NCI-H345 treated with DMSO at 0.1 percent for 48 hours (cell line): ENCODE measurements around the gene NDUFS8.
"Not testable (repeated sequence)": the region's sequence is repeated elsewhere in the genome, so short reads cannot be mapped to it uniquely, and the experiment has no call there.

Experiments used
- DNase-seq: peaks from one replicate; lab custom pipeline; 2025; ENCODE audit not compliant: unreplicated experiment; lab: John Stamatoyannopoulos, UW

NDUFS8 gene

DNA sequence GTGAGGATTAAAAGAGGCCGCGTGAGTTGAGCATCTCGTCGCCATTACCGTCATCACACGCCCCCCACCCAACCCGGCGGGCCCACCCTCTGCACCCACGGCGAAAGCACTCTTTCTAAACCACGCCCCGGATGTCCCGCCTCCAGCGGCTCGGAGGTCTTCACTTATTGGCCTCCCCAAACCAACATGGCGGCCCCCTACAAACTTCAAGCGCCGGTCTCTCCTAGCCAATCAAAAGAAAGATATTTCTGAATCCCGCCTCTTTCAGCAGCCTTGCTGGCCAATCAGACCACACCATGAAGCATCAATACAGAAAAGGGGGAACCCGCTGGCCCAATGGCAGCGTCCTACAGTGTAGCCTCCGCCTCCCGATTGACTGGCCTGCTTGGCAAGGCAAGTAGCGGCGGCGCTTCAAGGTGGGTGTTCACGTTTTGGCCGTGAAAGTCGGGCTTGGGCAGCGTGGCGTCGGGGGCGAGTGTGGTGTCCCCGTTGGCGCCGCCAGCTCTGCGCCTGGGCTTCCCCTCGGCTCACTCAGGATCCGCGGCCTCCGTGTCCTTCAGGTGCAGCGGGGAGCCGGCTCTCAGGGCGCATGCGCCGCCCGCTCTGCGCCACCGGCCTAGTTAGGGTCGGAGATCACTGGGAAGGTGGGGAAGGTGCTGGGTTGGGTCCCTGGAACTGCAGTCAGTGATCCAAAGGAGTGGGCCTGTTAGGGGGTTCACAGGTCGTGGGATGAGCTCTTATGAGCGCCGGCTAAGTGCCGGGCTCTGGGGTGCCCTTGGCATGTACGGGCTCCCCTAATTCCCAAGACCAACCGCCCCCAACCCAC is at the start of gene NDUFS8:
Gene NDUFS8 (plus strand): TSS at position 364 of the 826 bp plus-strand sequence. CDS start 1,471 bp downstream, outside the sequence.
- DNase-seq: peak; percentile 98

DNA sequence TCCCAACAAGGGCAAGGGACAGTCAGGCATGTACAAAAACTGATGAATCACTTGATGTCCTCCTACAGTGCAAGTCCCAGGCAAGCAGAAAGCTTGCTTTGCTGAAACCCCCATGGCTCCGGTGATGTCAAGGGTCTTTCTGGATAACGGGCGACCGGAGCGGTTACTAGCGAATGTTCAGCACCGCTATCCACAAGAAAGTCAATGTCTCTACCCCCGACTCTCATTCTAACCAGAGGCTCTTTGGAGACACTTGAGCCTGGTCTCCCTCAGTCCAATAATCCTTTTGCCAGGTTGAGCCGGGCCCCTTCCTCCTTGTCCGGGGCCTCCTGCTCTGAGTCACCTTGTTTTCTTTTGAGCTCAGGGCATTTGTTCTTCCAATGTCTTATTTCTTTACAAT is 49.3 kb upstream of the NDUFS8 start:
- DNase-seq: not testable (repeated sequence)

DNA sequence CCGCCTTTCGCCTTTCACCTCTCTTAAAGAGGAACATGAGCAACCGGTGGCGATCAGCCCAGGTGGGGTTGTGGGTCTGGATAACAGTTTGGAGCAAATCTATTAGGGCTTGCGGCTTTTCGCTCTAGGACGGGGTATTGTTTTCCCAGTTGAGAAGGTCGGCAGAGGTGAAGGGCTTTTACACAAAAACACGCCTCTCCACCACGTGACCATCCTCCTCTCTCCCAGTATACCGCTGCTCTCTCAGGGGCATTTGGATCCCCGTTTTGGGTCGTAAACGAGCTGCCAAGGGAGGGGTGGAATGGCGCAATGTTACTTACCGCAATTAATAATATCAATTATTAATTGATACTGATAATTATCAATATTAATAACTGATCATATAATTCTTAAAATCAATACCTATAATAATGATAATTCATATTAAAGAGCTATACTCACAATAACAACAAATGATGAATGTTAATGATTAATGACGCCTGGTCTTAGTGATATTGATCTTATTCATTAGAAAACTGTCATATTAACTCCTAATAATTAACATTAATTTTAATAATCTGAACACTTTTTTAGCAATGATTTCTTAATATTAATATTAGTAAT is 48.1 kb upstream of the NDUFS8 start:
- not testable (repeated sequence) for DNase-seq

DNA sequence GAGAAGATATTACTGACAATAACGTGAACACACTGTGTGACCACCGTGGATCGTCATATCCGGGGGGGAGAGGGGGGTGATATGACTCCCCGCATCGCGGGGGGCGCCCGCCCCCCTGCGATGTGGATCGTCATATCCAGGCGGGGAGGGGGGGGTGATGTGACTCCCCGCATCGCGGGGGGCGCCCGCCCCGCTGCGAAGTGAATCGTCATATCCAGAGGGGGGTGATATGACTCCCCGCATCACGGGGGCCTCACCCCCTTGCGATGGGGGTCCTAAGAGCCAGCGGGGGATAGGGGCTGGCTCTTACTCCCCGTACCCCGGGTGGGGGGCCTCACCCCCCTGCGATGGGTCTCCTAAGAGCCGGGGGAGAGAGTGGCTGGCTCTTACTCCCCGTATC is 46.5 kb upstream of the NDUFS8 start:
- DNase-seq: no peak

DNA sequence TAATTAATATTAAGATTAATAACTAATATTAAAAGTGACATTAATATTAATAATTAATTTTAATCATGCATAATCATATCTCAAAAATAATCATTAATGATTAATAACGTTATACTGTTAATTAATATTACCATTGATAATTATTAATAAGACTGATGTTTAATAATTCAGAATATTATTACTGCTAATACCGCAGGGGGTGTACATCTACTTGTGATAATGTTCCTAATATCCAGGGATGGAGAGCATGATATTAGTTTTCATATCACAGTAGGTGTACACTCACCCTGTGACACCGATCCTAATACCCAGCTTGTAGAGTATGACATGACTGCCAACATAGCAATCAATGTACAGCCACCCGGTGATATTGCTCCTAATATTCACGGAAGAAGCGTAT is 45.2 kb upstream of the NDUFS8 start:
- DNase-seq: not testable (repeated sequence)

DNA sequence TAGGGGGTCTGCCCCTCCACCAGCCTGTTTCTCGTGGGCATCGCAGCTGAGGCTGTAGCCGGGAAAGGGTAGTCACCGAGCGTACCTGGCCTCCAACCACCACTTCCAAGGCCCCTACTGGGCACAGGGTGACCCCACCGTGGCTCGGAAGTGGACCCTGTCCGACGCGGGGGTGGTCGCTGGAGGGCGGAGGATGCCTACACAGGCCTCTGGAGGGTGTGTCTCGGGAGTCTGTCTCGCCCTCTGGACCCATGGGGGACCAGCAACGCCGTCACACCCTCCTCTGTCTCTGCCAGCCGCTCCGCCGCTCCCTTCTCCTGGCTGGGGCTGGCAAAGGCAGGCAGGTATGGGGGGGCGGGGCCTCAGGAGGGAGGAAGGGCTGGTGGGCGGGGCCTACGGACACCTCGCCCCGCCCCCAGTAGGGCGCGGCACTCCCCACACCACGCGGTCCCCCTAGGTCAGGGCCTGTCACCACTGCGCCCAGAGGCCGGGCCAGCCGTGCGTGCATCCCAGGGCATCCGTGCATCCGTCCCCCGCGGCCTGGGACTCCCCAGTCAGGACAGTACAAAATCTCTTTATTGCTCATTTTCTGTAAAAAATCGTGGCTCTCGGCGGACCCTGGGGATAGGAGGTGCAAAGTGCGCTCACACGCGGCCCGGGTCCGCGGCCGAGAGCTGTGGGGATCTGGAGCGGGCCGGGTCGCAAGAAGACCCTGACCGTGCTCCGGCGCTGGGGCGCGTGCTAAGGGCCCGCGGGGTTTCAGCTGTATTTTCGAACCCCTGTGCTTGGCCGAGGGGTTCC is 39.7 kb upstream of the NDUFS8 start:
- DNase-seq: not testable (repeated sequence)

DNA sequence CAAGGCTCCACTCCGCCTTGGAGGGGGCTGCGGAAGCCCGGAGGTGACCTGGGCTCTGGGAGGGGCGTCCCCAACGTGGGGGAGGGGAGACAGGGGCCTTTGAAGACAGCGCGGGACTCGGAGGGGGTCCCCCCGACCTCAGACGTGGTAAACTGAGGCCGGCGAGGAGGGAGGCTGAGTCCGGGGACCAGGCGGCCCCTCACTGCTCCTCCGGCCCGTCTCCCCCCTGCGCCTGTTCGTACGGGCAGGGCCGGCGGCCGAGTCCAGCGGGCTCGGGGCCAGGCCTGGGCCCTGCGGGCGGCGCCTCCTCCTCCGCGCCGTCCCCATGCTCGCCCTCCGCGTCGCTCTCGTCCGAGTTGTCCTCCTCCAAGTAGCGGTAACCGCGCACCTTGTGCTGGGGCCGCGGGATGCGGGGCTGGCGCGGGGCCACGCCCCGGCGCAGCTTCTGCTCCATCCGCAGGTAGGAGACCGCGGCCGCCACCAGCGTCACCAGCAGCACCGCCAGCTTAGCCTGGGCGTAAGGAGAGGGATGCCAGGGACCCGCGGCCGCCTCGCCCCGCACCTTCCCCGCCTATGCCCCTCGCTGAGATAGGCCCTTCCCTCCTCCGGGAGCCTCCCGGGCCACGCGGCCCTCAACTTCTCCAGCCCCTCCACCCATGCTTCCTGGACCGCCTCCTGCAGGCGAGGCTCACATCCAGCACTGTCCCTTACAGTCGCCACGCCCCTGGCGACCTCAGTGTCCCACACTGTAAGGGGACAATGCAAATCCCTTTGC is 38.9 kb upstream of the NDUFS8 start:
- DNase-seq: not testable (repeated sequence)

DNA sequence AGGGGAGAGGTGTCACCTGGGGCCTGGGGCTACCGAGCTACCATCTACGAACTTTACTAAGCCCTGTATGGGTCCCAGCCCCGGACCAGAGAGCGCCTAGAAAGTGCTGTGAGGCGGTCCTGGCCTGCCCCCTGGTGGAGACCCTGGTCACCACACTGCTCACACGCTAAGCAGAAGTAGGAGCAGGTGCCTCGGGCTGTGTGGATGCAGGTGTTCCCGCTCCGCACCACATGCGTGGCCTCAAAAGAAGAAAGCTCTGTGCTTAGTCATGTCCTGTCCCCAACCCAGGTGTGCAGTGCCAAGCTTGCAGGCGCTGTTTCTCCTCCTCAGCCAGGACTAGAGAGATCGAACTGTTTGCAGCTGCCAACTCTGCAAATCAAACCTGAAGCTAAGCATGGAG is 36.7 kb upstream of the NDUFS8 start:
- not testable (repeated sequence) for DNase-seq

DNA sequence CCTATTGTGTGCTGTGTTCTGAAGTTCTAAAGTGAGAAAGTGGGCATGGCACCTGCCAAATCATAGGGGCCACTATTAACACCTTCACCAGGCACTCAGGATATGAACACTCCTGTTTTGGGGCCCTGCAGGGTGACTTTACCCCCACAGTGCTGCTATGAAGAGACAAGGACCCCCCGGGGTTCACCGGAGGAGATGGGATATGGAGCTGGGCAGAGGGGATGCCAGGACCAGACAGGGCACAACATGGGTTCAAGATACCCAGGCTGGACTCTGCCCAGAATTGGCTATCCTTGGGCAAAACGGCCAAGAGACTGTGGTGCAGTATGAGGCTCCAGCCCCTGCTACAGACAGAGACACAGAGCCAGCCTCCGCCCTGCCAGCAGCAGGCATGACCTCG is 36.1 kb upstream of the NDUFS8 start:
- DNase-seq: not testable (repeated sequence)

DNA sequence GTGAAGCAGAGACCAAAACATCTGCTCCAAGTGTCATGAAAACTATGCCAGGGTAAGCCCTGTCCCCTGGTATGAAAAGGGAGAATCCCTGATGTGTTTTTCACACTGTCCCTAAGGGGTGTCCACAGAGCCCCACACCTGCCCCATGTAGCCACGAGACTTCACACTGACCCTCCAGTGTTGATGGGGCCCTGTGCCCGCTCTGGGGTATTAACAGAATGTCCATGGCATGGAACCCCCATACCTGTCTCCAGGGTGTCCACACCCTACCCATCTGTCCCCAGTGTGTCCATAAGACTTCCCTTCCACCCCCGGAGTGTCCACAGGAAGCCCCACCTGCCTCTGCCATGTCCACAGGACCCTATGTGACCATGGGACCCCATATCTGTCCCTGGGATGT is 35.4 kb upstream of the NDUFS8 start:
- not testable (repeated sequence) for DNase-seq

DNA sequence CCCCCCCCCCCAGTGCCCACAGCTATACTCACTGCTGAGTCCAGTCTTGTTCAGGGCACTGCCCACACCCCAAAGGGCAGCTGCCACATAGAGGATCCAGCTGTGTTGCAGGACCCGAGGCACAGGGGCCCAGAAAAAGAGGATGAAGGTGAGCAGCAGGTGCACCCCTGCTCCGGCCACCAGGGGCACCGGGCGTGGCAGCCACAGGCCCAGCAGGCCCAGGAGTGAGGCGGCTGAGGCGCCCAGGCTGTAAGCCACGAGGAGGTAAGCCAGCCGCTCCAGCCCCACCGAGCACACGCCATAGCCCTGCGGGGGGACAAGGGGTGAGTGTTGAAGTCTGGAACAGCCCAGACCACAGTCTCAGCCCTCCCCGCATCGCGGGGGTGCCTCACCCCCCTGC is 34.9 kb upstream of the NDUFS8 start:
- DNase-seq: not testable (repeated sequence)

DNA sequence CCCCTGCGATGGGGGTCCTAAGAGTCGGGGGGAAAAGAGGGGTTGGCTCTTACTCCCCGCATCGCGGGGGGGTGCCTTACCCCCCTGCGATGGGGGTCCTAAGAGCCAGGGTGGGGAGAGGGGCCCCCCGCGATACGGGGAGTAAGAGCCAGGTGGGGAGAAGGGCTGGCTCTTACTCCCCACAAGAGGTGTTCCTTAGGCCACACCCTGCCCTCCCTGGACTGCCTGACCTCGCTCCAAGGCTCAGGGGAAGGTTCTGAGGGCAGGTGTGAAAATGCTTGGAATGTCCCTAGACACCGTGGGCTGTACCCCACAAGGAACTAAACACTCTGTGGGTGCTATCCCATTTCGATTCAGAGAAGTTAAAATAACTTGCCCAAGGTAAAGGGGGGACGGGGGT is 34.4 kb upstream of the NDUFS8 start:
- DNase-seq: no peak

DNA sequence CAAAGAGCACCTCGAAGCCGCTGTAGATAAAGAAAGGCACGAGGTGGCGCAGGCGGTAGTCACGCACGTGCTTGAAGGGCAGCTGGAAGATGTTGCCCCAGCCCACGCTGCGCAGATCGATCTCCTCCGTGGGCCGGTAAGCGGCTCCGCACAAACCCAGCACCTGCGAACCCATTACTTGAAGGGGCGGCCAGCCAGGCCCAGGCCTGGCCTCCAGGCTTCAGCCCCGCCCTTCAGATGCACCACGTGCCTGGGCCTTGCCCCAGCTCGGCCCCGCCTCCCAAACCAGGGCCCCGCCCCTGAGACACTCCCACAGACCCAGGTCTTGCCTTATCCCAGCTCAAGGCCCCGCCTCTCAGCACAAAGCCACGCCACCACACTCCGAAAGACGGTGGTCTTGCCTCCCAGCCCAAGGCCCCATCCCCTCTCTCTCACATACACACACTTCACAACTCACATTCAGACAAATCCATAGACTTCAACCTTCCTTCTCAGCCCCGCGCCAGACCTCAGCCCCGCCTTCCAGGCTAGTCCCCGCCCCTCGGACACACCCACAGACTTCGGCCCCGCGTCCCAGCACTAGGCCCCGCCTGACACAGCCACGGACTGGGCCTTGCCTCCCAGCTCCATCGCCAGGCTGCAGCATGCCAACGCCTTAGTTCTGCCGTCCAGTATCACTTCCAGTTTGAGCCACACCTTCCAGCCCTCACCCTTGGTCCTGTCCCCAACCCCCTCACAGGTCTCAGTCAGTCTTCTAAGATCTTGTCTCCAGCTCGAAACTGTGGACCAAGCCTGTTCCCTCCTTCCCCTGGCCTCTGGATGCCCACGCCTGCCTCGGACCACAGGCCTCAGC is 33.6 kb upstream of the NDUFS8 start:
- no peak for DNase-seq

DNA sequence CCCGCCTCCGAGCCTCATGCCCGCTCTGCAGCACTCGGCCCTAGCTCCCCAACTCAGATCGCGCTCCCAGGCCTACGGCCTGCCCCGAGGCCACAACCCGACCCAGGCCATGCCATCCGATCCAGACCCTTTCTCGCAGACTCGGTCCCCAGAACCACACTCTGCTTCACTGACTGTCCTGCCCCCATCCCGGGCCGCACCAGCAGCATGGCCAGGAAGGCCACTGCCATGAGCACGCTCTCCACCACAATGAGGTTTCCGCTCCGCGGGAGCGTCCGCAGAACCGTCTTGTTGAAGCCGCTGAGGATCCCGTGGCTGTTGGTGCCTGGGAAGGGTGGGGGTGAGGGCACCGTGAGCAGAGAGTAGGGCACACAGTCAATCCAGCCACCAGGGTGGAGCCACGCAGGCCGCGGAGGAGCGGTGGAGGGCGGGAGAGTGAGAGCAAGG is 33.0 kb upstream of the NDUFS8 start:
- DNase-seq: no peak

DNA sequence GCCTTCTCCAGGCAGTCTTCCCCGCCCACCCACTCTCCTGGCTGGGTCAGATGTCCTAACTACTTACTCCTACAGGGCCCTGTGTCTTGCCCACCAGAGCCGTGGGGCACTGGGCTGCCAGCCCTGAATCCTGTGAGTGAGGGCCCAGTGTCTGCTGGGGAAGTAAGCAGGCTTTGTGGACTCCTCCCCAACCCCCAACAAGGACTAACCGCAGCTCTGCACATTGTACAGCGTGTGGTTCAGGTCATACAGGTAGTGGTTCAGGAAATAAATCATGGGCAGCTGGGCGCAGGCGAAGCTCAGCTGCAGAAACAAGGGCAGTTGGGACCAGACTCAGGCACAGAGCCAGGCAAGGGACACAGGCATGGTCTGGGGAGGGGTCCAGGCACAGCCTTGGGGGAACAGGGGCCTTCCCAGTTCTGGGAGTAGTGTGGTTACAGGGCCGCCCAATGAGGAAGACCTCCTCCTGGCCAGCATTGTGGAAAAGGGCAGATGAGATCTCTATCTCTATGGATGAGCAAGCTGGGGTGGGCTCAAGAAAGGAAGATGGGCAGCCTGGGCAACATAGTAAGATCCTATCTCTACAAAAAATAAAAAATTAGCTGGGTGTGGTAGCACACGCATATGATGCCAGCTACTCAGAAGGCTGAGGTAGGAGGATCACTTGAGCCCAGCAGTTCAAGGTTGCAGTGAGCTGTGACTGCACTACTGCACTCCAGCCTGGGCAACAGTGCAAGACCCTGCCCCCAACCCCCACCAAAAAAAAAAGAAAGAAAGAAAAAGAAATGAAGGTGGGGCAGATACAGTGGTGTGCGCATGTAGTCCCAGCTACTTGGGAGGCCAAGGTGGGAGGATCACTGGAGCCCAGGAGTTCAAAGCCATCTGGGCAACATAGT is 32.1 kb upstream of the NDUFS8 start:
- DNase-seq: no peak

DNA sequence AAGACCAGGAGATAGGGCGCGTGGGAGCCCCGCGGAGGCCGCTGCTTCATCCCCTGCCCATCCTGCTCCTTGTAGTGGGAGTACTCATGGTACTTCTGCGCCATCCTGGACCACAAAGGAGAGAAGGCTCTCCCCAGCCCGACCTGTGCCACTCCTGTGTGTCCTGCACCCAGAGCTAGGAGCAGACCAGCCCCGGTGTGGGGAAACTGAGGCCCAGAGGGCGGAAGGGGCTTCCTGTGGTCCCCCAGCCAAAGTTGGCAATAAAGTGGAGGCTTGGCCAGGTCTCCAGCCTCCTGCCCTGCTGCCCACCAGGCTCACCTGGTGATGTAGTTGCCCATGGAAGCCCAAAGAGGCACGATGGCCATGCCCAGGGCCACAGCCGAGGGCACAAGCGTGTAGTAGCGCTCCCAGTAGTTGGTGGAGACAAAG is 31.3 kb upstream of the NDUFS8 start:
- no peak for DNase-seq

DNA sequence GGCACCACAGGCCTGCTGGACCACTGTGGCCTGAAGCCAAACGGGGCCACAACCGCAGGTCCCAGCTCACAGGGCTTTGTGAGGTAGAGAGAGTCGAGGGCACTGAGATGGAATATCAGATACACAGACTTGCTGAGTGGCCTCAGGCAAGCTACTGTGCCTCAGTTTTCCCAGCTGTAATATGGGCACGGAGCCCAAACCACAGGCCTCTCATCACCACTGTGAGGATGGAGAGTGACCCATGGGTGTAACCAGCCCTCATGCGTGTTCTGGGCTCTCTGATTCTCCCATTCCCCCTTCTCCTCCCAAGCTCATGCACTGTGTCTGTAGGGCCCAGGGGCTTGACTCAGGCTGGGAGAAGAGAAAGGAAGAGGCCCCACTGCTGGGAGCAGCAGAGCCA is 30.8 kb upstream of the NDUFS8 start:
- no peak for DNase-seq

DNA sequence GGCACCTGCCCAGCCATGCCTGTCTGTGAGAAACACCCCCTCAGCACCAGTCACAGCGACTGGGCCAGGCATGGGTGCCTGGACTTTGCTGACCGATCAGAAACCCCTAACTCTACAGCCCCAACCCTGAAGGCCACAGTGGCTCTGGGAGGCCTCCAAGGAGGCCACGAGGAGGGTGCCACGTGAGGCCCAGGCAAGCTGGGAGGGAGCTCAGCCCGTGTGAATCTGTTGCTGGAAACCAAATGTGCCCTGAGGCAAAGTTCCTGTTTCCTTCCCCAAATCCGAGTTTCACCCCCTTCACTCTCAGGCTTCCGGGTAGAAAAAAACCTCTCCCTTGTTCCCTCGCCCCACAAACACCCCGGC is 27.9 kb upstream of the NDUFS8 start:
- DNase-seq: no peak
